K562 (cell line): ENCODE data around the gene TYMP. TPM values are rescaled to one million over a fixed set of nuclear protein-coding genes. Genes with fewer than 3 reads are reported as not detected.

Source experiments
- ATAC-seq: fragments of 200-7000 bp; cut with Tn5 transposase; 3 replicates; pipeline ENCODE4 v1.9.1; 2020; ENCODE audit warnings: moderate library complexity
- BruUV-seq: library from RNA; stranded (reverse); fragments of 400-500 nt; replicated peaks from 2 replicates; lab custom pipeline; 2021; lab: Mats Ljungman, UMichigan
- CTCF ChIA-PET: fragments of 300-600 bp; formaldehyde crosslinking; extraction: SDS; loops from one replicate; lab custom pipeline; 2021; ENCODE audit warnings: low intra/inter-chr PET ratio; lab: Yijun Ruan, JAX
- POLR2A ChIA-PET: fragments of 300-600, 350-650 bp; sonication (Branson Sonifier 250); formaldehyde crosslinking; extraction: SDS; loops from one replicate; lab custom pipeline; 2021; ENCODE audit warnings: antibody characterized with exemption, inconsistent platforms; lab: Yijun Ruan, JAX
- DNase-seq, 4 experiments: peaks; one replicate each; pipeline versions ENCODE4 v3.0.0 to v3.0.0-alpha.2; 2011 to 2018; ENCODE audit warnings: low spot score in 3 of 4, mixed read lengths in 3 of 4; ENCODE audit errors: extremely low read depth in 1 of 4
- FAIRE-seq: peaks from 2 replicates; lab custom pipeline; 2011; peaks lifted over from hg19 to GRCh38; lab: Jason Lieb, UNC
- H2AFZ ChIP-seq: 2 replicates; pipeline ENCODE4 v1.6.0; 2011; ENCODE audit warnings: low read depth, low read length, control low read depth, inconsistent platforms
- H3K27ac ChIP-seq: fragments of 200-600 bp; 3 replicates; pipeline ENCODE4 v1.8.0; 2011; ENCODE audit warnings: low read depth, mild to moderate bottlenecking, control low read depth, inconsistent platforms, low read length, moderate library complexity, mixed read lengths; ENCODE audit errors: extremely low read depth
- H3K27me3 ChIP-seq, 2 experiments: fragments of 300-600 bp in 1 of 2; 2 replicates in 1 of 2; 3 replicates in 1 of 2; pipeline versions ENCODE4 v1.6.0 to v1.8.0; 2011; ENCODE audit warnings: inconsistent platforms in 2 of 2, low read length in 2 of 2, mild to moderate bottlenecking in 1 of 2, mixed read lengths in 1 of 2, moderate library complexity in 1 of 2; ENCODE audit not compliant: control insufficient read depth in 2 of 2, insufficient read depth in 2 of 2
- H3K36me3 ChIP-seq: fragments of 300-600 bp; 3 replicates; pipeline ENCODE4 v1.8.0; 2011; ENCODE audit warnings: mild to moderate bottlenecking, low read length, inconsistent platforms; ENCODE audit not compliant: control insufficient read depth, insufficient read depth
- H3K4me1 ChIP-seq, 2 experiments: fragments of 200-600 bp in 1 of 2; replicated peaks in 1 of 2; 2 replicates in 1 of 2; 3 replicates in 1 of 2; pipeline versions ENCODE4 v1.5.1 to v1.8.0; 2011; ENCODE audit warnings: inconsistent platforms in 2 of 2, low read length in 2 of 2, mild to moderate bottlenecking in 1 of 2, mixed read lengths in 1 of 2, moderate library complexity in 1 of 2; ENCODE audit not compliant: control insufficient read depth in 2 of 2, insufficient read depth in 2 of 2
- H3K4me2 ChIP-seq: 2 replicates; pipeline ENCODE4 v1.6.1; 2011; ENCODE audit warnings: low read length, control low read depth, inconsistent platforms, mixed read lengths; ENCODE audit not compliant: insufficient read depth
- H3K4me3 ChIP-seq: fragments of 200-600 bp; sonication (generic), shearing (Covaris generic); 2 replicates; pipeline ENCODE4 v1.5.1; 2016; ENCODE audit warnings: control low read depth, inconsistent platforms
- H3K79me2 ChIP-seq: fragments of 200-600 bp; 3 replicates; pipeline ENCODE4 v1.8.0; 2011; ENCODE audit warnings: low read length, inconsistent platforms; ENCODE audit not compliant: control insufficient read depth, insufficient read depth
- H3K9ac ChIP-seq, 2 experiments: 2 replicates each; pipeline versions ENCODE4 v1.6.0 to v1.6.1; 2011; ENCODE audit warnings: low read depth in 2 of 2, low read length in 2 of 2, control low read depth in 1 of 2, inconsistent platforms in 1 of 2, mild to moderate bottlenecking in 1 of 2, mixed read lengths in 1 of 2; ENCODE audit not compliant: insufficient read depth in 1 of 2
- H3K9me1 ChIP-seq: one replicate; pipeline ENCODE4 v1.6.0; 2011; ENCODE audit warnings: inconsistent platforms, mild to moderate bottlenecking, low read length, moderate library complexity; ENCODE audit not compliant: control insufficient read depth, insufficient read depth
- H3K9me3 ChIP-seq: replicated peaks from 2 replicates; pipeline ENCODE4 v1.5.1; 2011; ENCODE audit warnings: low read depth, low read length, inconsistent platforms; ENCODE audit not compliant: control insufficient read depth, insufficient read depth
- H4K20me1 ChIP-seq: replicated peaks from 2 replicates; pipeline ENCODE4 v1.6.1; 2011; ENCODE audit warnings: low read length, inconsistent platforms, mixed read lengths; ENCODE audit not compliant: control insufficient read depth, insufficient read depth
- ARID2 ChIP-seq: fragments of 450-650 bp; IDR thresholded peaks from 2 replicates; pipeline ENCODE4 v1.6.1; 2017; ENCODE audit warnings: antibody characterized with exemption, mild to moderate bottlenecking
- BCOR ChIP-seq: fragments of 450-650 bp; IDR thresholded peaks from 2 replicates; pipeline ENCODE4 v1.6.1; 2016
- BMI1 ChIP-seq: fragments of 150-350 bp; IDR thresholded peaks from 2 replicates; pipeline ENCODE4 v1.6.1; 2014; ENCODE audit warnings: low read length
- CSDE1 ChIP-seq, 2 experiments: fragments of 450-650 bp; IDR thresholded peaks; 2 replicates each; pipeline ENCODE4 v1.6.1; 2016; ENCODE audit warnings: mild to moderate bottlenecking in 1 of 2
- EHMT2 ChIP-seq: fragments of 450-650 bp; IDR thresholded peaks from 2 replicates; pipeline ENCODE4 v1.6.1; 2018; ENCODE audit warnings: antibody characterized with exemption
- FOSL1 ChIP-seq: fragments of 200-800 bp; sonication (Bioruptor generic); conservative IDR thresholded peaks from 2 replicates; pipeline ENCODE4 v1.6.1; 2016; ENCODE audit warnings: missing genetic modification characterization, missing compliant biosample characterization
- HDAC3 ChIP-seq: fragments of 450-650 bp; IDR thresholded peaks from 2 replicates; pipeline ENCODE4 v1.6.1; 2018; ENCODE audit warnings: borderline replicate concordance, mild to moderate bottlenecking, moderate library complexity; ENCODE audit not compliant: partially characterized antibody
- HNRNPL ChIP-seq: fragments of 200-400 bp; formaldehyde crosslinking; IDR thresholded peaks from 2 replicates; pipeline ENCODE4 v1.6.1; 2017; ENCODE audit warnings: low read depth, mild to moderate bottlenecking, low read length
- NFXL1 ChIP-seq: fragments of 450-650 bp; formaldehyde crosslinking; IDR thresholded peaks from 2 replicates; pipeline ENCODE4 v1.4.0; 2021; ENCODE audit warnings: mild to moderate bottlenecking
- TAF7 ChIP-seq: fragments of 450-650 bp; IDR thresholded peaks from 2 replicates; pipeline ENCODE4 v1.6.1; 2016; ENCODE audit warnings: missing genetic modification characterization, missing compliant biosample characterization
- ZBED1 ChIP-seq: IDR thresholded peaks from 2 replicates; pipeline ENCODE4 v1.6.1; 2014
- ZNF232 ChIP-seq: sonication (generic); formaldehyde crosslinking; IDR thresholded peaks from 2 replicates; pipeline ENCODE4 v1.8.0; 2022; ENCODE audit warnings: mild to moderate bottlenecking, missing genetic modification reagents
- ZNF274 ChIP-seq: IDR thresholded peaks from 2 replicates; pipeline ENCODE4 v1.6.1; 2011; ENCODE audit warnings: low read depth, mild to moderate bottlenecking, low read length, moderate library complexity, borderline replicate concordance
- ZNF3 ChIP-seq: fragments of 250-450 bp; sonication (Bioruptor Pico); IDR thresholded peaks from 2 replicates; pipeline ENCODE4 v1.5.0; 2021; ENCODE audit warnings: mild to moderate bottlenecking, moderate library complexity
- ZNF695 ChIP-seq: fragments of 450-650 bp; formaldehyde crosslinking; IDR thresholded peaks from 2 replicates; pipeline ENCODE4 v1.4.0; 2020; ENCODE audit warnings: mild to moderate bottlenecking, moderate library complexity
- ZNF696 ChIP-seq: fragments of 250-450 bp; sonication (Bioruptor Pico); conservative IDR thresholded peaks from 2 replicates; pipeline ENCODE4 v1.4.0; 2020; ENCODE audit warnings: mild to moderate bottlenecking, moderate library complexity
- ZNF717 ChIP-seq: fragments of 250-450 bp; sonication (Bioruptor Pico); IDR thresholded peaks from 2 replicates; pipeline ENCODE4 v1.5.0; 2021
- WGBS: fragments of 100-300 bp; shearing (Covaris generic); methylation state at CpG from one replicate; pipeline ENCODE4 v1.1.6; 2016; ENCODE audit warnings: low coverage, mixed read lengths; ENCODE audit not compliant: insufficient coverage; ENCODE audit errors: missing lambda C conversion rate; 5-methylcytosine and 5-hydroxymethylcytosine counted together
- in situ Hi-C: fragments of 300-500 bp; cut with MboI; formaldehyde crosslinking; loops from 4 replicates; pipeline ENCODE4 v1.15.0; 2018; ENCODE audit warnings: inconsistent platforms, mixed read lengths
- intact Hi-C: fragments of 100-400 bp; cut with micrococcal nuclease; formaldehyde crosslinking; loops from 2 replicates; pipeline ENCODE4 v1.14.2; 2022
- polyA plus RNA-seq, 8 experiments: library from polyadenylated mRNA; depleted of rRNA in 4 of 8; stranded (reverse) in 5 of 8; unstranded in 3 of 8; fragments of >200 nt; fragmentation: Nextera tagmentation in 2 of 8; fragmentation: Illumina TruSeq in 1 of 8; extraction: Ambion mirVana in 2 of 8; extraction: Trizol in 1 of 8; gene quantifications; 2 replicates each; pipeline versions ENCODE4 v1.2.1 to v1.2.3, GENCODE V29; 2011 to 2014; ENCODE audit warnings: inconsistent platforms in 1 of 8, missing spikeins in 1 of 8
- total RNA-seq, 7 experiments: library from RNA; depleted of rRNA in 6 of 7; stranded (reverse); fragments of >200 nt in 6 of 7; fragmentation: Illumina TruSeq in 2 of 7; extraction: Trizol in 2 of 7; gene quantifications; 2 replicates each; pipeline versions ENCODE4 v1.2.1 to v1.2.3, GENCODE V29; 2011 to 2021; ENCODE audit warnings: low replicate concordance in 1 of 7
- TF ChIP-seq, protein P1 (sequence below), 2 experiments: IDR thresholded peaks; 2 replicates each; pipeline ENCODE4 v1.6.1; 2012; ENCODE audit warnings: improper control_type of control experiment in 2 of 2, low read depth in 2 of 2, low read length in 2 of 2, borderline replicate concordance in 1 of 2
- TF ChIP-seq, protein P2 (sequence below): conservative IDR thresholded peaks from 2 replicates; pipeline ENCODE4 v1.6.1; 2011; ENCODE audit warnings: low read depth, mild to moderate bottlenecking, low read length; ENCODE audit not compliant: control insufficient read depth

TYMP gene
- total and polyA plus RNA-seq, 9 of the 15 experiments (the other 6 are each of a cell fraction or from before 2014, with no cell fraction given), result 0.03 to 4.0 (median 2.4) TPM; not detected in 4

DNA sequence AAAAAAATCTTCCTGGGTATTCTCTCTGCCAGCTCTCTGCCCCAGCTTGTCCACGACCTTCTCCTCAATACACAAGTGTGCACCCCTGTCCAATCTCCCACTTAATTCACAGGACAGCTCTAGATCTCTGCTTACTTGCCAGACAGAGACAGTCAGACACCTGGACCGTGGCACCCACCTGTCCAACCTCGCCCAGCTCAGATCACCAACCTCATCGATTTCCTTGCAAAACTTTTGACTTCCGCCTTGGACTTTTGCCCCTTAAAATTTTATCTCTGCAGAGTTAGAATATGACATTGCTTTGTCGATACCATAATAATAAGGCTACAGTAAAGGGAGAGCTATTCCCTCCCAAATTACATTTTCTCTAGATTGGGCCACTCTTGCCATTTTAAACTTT, 32.7 kb downstream of the TYMP start:
- FAIRE-seq (no peak), DNase-seq (no peak), ATAC-seq (no peak)
- BruUV-seq, result no TSS peak
- H4K20me1 ChIP-seq, result no peaks in the 10 kb centered on the region
- no peak overlapping the region for H3K27ac ChIP-seq
- H2AFZ ChIP-seq, result no peak overlapping the region
- no peaks in the 10 kb centered on the region for H3K9me1 ChIP-seq
- H3K4me2 ChIP-seq, result no peak overlapping the region
- no peaks in the 10 kb centered on the region; the same call in 2 of the 3 replicates for H3K36me3 ChIP-seq
- TF ChIP-seq CSDE1 (IDR thresholded peaks at IDR 0.05) (no peak), ZNF3 (CRISPR knock-in tag) (no peak), TAF7 (tag) (no peak), EHMT2 (no peak), ZNF695 (CRISPR knock-in tag) (no peak), ZNF274 (no peak), ZNF696 (CRISPR knock-in tag) (no peak), ZNF232 (CRISPR knock-in tag) (no peak), BCOR (no peak), ZNF717 (CRISPR knock-in tag) (no peak), ARID2 (no peak), HNRNPL (no peak), BMI1 (no peak), HDAC3 (no peak), NFXL1 (CRISPR knock-in tag) (no peak), ZBED1 (no peak), FOSL1 (tag) (no peak)
- TF ChIP-seq, protein P1, sequence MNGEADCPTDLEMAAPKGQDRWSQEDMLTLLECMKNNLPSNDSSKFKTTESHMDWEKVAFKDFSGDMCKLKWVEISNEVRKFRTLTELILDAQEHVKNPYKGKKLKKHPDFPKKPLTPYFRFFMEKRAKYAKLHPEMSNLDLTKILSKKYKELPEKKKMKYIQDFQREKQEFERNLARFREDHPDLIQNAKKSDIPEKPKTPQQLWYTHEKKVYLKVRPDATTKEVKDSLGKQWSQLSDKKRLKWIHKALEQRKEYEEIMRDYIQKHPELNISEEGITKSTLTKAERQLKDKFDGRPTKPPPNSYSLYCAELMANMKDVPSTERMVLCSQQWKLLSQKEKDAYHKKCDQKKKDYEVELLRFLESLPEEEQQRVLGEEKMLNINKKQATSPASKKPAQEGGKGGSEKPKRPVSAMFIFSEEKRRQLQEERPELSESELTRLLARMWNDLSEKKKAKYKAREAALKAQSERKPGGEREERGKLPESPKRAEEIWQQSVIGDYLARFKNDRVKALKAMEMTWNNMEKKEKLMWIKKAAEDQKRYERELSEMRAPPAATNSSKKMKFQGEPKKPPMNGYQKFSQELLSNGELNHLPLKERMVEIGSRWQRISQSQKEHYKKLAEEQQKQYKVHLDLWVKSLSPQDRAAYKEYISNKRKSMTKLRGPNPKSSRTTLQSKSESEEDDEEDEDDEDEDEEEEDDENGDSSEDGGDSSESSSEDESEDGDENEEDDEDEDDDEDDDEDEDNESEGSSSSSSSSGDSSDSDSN (IDR thresholded peaks at IDR 0.05; ENCODE audit: borderline replicate concordance in 1 of 2, low read depth in 2 of 2, low read length in 2 of 2), result no peak
- TF ChIP-seq, protein P2, sequence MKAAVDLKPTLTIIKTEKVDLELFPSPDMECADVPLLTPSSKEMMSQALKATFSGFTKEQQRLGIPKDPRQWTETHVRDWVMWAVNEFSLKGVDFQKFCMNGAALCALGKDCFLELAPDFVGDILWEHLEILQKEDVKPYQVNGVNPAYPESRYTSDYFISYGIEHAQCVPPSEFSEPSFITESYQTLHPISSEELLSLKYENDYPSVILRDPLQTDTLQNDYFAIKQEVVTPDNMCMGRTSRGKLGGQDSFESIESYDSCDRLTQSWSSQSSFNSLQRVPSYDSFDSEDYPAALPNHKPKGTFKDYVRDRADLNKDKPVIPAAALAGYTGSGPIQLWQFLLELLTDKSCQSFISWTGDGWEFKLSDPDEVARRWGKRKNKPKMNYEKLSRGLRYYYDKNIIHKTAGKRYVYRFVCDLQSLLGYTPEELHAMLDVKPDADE, result no peak
- no peak overlapping the region for H3K9ac ChIP-seq
- CTCF ChIA-PET, result no interaction called here
- no peaks in the 10 kb centered on the region for H3K27me3 ChIP-seq
- no peak overlapping the region for H3K4me3 ChIP-seq
- POLR2A ChIA-PET, result interaction anchor here (0.6 to 1.3 kb wide), 6 partner anchors 9 to 532 kb away, joined by 3 to 5 read pairs (median 3); partner anchors contain the start of genes LMF2 and NCAPH2
- peaks cover 3 to 16% of the 10 kb centered on the region in 2 experiments; a peak in 2 of 5 replicates for H3K4me1 ChIP-seq
- intact Hi-C loops (loop anchor here (5.0 kb wide), 1 partner anchor 255 kb away; no protein-coding TSS in a partner anchor), in situ Hi-C loops (no loop called here)
- H3K79me2 ChIP-seq, result no peaks in the 10 kb centered on the region
- 72% methylated on average over 5 of the region's 6 CpGs for WGBS
- H3K9me3 ChIP-seq, result 0 out of 2 replicates have a peak, but pooled peaks cover 1% of the 10 kb centered on the region
